ENCODE results near the gene RPS4Y1.

DNA sequence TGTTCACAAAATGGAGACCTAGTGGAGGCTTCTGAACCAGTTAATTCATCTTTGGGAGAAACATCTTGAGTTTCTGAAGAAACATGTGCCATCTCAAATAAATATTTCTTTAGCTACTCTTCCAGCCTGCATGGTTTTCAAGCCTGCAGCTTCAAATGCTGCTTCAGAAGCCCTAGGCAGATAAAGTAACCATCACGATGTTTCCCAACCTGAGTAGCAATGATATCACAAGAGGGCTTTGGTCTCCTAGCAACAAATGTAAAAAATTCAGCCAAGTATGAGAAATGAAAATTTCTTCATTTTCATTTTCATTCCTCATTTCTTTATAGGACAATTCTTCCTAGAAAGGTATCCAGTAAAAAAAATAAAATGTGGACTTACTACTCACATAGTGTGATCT is 42.2 kb downstream of the RPS4Y1 start:
- TF ChIP-seq CTCF (IDR thresholded peaks at IDR 0.05) (no peak), POLR2A (IDR thresholded peaks at IDR 0.05) (no peak)
